GM20000 (cell line): ENCODE measurements around the gene MAGI3.
"Not testable (repeated sequence)": the region's sequence is repeated elsewhere in the genome, so short reads cannot be mapped to it uniquely, and the experiment has no call there.

Experiments used
- DNase-seq: peaks from one replicate; pipeline ENCODE4 v3.0.0; 2012; ENCODE audit warnings: low spot score
- CTCF ChIP-seq: IDR thresholded peaks from 2 replicates; pipeline ENCODE4 v1.5.1; 2012; ENCODE audit warnings: mild to moderate bottlenecking, control low read depth; ENCODE audit errors: extremely low read depth, missing control alignments

MAGI3 gene

GRCh38 chr1:113396585-113396984 is 6.3 kb downstream of the MAGI3 start:
- no peak for TF ChIP-seq CTCF

GRCh38 chr1:113399062-113399583 is 8.8 kb downstream of the MAGI3 start:
- DNase-seq = no peak
- TF ChIP-seq CTCF = no peak

More at GRCh38 chr1:113396585-113396984, 6.3 kb downstream of the MAGI3 start:
- no peak for DNase-seq

- no peak for DNase-seq
- no peak for TF ChIP-seq CTCF
Observed at GRCh38 chr1:113401067-113401466, 10.8 kb downstream of the MAGI3 start.

GRCh38 chr1:113401728-113402127 is 11.4 kb downstream of the MAGI3 start:
- no peak for TF ChIP-seq CTCF
- no peak for DNase-seq

- no peak for DNase-seq
- no peak for TF ChIP-seq CTCF
Observed at GRCh38 chr1:113403065-113403464, 12.8 kb downstream of the MAGI3 start.

- no peak for DNase-seq
Observed at GRCh38 chr1:113405573-113405972, 15.3 kb downstream of the MAGI3 start.

GRCh38 chr1:113406149-113406548 is 15.8 kb downstream of the MAGI3 start:
- not testable (repeated sequence) for DNase-seq

More at GRCh38 chr1:113405573-113405972, 15.3 kb downstream of the MAGI3 start:
- no peak for TF ChIP-seq CTCF

GRCh38 chr1:113409363-113409762 is 19.0 kb downstream of the MAGI3 start:
- no peak for TF ChIP-seq CTCF
- DNase-seq = no peak

- DNase-seq = not testable (repeated sequence)
Observed at GRCh38 chr1:113412020-113412419, 21.7 kb downstream of the MAGI3 start.
